Activated effector memory CD4-positive, alpha-beta T cell treated with anti-CD3 and anti-CD28 coated beads, Interleukin-2, amount 50 U/mL, for 16 hours (primary cell): Measurements from ENCODE around the gene MAP1B.

Experiments
- DNase-seq: peaks from one replicate; pipeline ENCODE4 v3.0.0-alpha.2; 2020

Gene MAP1B

DNA sequence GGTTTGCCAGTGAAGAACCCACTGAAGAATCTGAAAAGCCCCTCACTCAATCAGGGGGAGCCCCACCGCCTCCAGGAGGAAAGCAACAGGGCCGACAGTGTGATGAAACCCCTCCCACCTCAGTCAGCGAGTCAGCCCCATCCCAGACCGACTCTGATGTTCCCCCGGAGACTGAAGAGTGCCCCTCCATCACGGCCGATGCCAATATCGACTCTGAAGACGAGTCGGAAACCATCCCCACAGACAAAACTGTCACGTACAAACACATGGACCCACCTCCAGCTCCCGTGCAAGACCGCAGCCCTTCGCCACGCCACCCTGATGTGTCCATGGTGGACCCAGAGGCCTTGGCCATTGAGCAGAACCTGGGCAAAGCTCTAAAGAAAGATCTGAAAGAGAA, 92.4 kb downstream of the MAP1B start:
- DNase-seq = no peak

DNA sequence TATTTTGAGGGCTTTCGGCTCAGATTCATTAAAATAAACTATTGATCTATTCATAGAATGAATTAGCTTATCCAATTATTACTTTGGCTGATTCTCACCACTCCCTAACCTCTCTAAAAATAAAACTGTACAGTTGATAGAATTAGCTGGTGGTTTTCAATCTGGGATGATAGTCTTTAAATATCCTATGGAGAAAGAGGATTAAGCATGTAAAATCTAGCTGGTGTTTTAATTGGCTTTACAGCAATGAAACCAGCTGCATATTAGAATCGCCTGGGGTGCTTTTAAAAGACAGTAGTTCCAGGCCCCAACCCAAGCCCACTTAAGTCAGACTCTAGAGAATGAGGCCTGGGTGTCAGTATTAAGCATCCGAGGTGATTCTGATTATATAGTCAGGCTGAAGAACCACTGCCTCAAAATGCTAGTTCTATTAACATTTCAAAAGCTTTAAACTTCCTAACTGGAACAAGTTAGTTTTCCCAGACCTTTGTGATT, 95.1 kb downstream of the MAP1B start:
- no peak for DNase-seq

GRCh38 chr5:72203251-72203845, 96.1 kb downstream of the MAP1B start:
- DNase-seq = no peak

DNA sequence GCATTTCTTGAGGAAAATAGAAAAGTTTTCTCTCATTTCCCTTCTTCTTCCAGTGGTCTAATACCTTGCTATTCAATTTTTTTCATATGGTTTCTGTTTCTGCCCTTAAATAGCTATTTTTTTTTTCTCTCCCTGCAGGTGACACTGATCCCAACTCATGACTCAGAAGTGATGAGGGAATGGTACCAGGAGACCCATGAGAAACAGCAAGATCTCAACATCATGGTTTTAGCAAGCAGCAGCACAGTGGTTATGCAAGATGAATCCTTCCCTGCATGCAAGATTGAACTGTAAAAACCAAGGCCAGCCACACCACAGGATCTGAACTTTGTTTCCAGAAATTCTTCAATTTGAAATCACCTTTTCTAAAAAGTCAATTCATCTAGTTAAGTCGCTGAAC, 97.7 kb downstream of the MAP1B start:
- DNase-seq = no peak

DNA sequence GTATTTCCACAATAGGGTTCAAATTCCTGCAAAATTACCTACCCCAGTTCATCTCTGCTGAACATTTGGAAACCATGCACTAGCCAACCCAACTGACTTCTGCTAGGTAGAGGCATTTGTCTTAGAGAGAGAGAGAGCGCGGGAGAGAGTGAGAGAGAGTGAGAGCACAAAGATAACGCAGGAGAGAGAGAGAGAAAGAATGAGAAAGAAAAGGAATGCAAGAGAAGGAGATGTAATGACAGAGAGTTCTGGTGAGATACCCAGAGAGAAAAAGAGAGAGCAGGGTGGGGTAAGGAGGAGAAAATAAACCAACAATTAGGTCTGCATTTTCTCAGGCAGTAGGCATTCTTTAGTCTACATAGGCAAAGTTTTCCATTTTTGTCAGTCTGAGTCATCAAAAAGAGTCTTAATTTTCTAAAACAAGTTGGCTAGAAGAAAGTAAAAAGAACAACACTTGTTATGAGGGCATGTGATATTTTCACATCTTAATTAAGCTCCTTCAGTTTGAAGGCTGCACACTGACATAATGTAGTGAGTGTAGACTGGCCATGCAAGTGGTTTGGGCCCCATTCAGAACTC, 98.2 kb downstream of the MAP1B start:
- DNase-seq = no peak

DNA sequence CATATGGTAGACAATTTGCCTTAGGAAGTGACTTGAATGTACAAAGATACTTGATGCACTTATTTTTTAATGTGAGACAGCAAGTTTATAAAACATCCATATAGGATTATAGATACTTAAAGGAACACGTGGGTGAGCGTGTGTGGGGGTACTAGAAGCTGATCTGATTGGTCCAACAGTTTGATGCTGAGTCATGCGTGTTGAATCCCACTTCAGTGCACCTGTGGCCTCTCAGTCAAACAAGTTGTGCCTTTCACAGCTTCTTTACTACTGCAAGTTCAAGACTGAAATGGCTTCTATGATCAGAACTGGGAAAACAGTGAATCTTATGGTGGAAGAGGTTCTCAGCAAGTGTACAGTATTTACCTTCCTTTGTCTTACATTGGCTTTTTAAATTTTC, 98.9 kb downstream of the MAP1B start:
- DNase-seq = no peak

DNA sequence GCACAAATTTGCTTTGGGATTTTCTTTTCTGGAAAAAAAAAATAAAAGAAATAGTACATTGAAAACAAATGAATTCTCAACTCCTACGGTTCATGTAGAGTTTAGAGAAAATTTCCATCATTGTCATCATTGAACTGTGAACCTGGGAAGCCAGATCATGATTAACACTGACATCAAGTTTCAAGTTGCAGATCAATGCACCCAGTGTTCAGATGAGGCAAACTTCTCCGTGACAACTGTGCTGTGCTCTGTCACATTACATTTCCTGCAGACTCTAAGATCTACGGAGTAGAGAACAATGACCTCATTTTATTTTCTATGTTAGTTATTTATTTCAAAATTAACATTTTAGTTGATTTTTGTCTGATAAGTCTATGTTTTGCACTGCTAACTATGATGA, 99.7 kb downstream of the MAP1B start:
- DNase-seq = no peak

DNA sequence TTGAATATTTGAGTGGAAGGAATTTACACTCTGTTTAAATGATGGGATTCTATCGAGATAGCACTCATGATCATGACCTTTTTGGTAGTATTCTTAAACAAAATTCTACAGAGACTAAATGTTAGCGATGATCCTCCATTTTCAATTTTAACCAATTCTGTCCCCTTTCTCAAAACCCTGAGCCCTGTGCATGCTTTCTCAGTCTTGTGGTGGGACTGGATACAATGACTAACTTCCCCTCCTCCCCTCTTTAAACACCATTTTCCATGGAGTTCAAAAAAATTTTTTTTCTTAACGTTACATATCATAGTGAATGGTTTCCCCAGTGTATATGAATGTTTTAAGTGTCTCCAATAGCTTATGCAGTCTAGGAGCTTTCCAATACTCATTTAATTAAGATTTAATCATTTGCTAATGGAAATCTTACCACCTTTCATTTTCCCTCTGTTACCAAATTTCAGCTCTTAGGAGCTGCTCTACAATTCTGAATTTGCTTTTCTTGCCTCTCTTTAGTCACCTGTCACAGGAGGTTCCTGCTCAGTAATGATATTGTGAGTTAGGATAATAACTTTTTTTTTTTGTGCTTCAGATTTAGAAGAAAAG, 101.2 kb downstream of the MAP1B start:
- no peak for DNase-seq

- DNase-seq = no peak
These were observed 102.2 kb downstream of the MAP1B start for GRCh38 chr5:72209147-72210115.

GRCh38 chr5:72210888-72211678, 103.8 kb downstream of the MAP1B start:
- no peak for DNase-seq

DNA sequence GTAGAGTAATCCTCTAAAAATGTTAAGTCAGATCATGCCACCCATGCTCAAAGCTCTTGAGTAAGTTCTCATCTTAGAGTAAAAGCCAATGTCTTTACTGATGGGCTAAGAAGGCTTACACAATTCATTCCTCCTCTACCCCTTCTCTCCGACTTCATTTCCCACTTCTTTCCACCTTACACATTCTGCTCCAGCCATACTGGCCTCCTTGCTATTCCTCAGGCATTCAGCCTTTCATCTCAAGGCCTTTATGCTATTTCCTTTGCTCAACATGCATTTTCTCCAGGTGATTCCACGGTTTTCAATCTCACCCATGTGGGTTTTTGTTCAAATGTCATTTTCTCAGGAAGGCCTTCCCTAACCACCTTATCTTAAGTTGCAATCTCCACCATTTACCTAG, 104.9 kb downstream of the MAP1B start:
- no peak for DNase-seq

GRCh38 chr5:72213482-72213881, 106.2 kb downstream of the MAP1B start:
- DNase-seq = no peak

DNA sequence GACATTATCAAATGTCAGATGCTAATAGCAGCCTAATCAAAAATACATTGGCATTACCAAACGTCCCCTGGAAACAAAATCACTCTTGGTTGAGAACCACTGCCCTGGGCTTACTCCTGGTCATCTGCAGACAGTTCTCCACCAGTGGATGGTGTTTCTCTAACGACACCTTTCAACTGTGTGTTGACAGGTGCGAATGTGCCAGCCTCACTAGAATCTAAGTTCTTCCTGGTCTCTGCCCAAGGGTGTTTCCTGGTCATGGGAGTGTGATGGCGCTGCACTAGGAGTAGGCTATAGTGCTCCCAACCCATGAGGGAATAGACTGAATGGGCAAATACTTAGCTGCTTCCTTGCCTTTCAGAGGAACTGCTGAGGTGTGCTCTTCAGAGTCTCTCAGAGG, 106.9 kb downstream of the MAP1B start:
- no peak for DNase-seq

- no peak for DNase-seq
These were observed 109.5 kb downstream of the MAP1B start for GRCh38 chr5:72216756-72217155.

DNA sequence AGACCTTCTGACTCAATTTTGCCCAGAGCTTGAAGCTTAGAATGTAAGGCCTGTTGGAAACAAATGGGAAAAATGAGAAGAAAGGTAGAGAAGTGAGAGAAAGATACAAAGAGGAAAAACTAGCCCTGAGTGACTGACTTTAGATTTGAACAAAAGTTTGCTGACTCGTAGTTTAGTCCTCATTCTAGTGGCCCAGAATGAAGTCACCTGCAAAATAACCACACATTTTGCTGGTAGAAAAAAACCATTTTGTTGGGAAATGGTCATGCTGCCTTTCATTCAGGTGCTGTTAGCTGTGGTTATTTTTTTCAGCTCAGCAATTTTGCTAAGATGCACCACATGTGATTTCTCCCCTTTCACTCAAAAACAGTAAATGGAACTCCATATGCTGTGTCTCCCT, 113.8 kb downstream of the MAP1B start:
- DNase-seq = no peak

DNA sequence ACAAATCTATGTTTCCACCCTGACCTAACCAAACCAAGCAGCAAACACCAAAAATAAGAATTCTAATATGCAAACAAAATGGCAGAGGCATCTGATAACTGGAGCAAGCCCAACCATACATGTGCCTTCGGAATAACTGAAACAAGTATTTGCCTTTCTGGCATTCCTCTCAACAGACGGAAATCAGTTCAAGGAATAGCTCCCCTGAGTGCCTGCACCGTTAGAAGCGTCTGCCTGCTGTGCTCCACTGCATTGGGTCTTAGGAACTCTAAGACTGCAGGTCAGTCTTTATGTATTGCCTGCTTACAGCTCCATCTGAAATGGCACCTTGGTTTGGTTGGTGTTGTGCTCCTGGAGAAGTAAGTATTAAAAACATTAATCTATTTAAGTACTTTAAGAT, 114.3 kb downstream of the MAP1B start:
- DNase-seq = no peak

DNA sequence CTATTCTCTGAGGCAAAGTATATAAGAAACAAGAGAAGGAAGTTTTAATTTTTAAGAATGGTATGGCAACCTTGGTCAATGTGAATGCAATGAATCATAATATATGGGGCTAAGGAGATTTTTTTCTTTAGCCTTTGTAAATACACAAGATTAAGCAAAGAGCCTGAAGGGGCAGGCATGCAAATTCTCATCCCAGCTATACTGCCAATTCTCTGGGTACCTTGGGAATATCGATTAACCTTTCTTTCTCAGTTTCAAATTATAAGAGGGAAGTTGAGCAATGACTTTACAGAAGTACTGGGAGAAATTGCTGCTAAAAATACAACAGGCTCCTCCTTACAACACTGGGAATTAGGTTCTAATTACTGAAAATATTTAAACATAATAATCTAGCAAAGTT, 115.2 kb downstream of the MAP1B start:
- DNase-seq = no peak

GRCh38 chr5:72223371-72223770, 116.1 kb downstream of the MAP1B start:
- DNase-seq = no peak

DNA sequence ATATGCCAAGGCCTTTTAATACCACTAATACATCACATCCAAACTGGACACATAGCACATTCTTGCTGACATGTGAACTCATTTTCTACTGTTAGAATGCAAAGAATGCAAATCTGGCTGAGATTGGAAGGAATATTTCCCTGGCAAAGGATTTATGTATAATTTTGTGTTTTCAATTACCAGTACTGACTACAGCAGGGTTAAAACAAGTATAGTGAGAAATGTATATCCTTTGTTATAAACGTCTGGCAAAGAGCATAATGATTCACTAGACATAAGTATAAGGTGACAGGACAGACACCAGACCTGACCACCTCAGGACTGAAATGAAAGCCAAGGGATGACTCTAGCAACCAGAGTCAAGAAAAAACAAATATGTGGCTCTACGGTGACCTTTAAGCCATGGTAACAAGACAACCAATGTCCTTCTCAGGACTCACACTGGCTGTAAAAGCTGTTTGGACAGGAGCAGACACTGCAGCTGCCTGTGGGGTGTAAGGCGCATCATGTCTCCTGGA, 117.7 kb downstream of the MAP1B start:
- DNase-seq = no peak

DNA sequence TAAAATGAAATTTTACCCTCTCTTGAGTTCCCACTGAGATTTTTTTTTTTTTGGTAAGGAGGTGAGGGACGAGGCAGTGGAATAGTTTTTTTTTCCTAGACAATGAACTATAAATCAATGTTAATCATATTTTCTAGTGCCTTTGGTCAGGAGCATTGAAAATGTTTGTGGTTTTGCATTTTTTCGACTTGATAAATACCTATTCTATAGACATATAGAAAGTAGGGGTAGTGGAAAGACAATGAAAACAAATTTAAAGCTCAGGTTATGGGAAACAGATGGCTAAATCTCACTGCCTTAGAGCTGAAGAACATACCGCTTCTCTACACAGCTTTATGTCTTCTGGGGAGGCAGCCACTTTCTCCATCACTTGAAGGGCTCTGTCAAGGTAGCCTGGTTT, 118.5 kb downstream of the MAP1B start:
- no peak for DNase-seq

DNA sequence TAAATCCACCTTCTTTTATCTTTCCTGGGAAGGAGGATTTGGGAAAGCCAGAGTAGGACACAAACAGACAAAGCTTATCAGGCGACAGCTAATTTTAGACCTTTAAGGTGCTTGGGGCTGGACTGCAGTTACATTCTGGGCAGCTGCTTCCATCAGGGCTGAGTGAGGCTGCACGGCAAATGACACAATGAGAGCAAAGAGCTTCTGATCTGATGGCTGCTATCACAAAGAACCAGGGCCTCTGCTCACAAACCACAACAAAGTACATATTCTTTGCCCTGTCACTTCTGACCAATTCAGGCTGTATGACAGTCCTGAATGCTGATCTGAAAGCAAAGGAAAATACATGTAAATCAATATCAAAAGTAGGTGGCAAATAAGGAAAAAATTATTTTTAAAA, 119.7 kb downstream of the MAP1B start:
- no peak for DNase-seq

- DNase-seq = no peak
These were observed 121.7 kb downstream of the MAP1B start for GRCh38 chr5:72228960-72229359.
